ENCODE measurements around the gene GLYATL3.

The GLYATL3 gene

DNA sequence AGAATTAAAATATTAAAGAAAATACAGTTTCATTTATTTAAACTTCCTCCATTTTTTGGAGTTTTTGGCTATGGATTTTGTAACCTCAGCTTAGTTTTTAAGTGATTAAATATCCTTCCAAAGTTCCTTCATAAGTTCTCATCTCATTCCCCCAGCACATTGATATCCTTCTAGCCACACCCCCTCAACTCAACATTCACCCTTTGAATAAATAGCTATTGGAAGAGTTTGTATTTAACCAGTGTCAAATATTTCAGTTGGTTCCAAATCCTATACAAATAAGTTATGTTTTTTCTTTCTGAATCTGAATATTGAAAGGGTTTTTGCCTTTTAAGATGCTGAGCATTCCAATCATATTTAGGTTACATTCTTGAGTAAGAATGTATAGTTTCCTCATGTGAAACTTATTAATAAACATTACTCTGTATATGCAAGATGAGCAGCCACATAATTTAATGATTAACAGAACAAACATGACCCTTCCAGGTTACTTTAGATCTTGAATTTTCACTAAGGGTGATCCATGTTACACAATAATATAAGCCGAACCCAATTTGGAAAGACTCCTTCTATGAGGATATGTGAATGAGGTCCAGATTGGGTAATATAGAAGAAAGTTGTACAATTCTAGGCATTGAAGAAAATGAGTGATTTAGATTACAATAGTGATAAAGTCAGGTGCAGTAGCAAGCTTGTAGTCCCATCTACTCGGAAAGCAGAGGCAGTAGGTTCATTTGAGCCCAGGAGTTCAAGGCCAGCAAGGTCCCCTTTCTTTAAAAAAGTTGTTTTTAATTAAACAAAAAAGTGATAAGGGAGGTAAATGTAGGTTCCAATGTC lies 13.6 kb downstream of the GLYATL3 start:
- no peak for DNase-seq (ENCODE audit: extremely low read depth in 1 of 2, low read depth in 1 of 2)

DNA sequence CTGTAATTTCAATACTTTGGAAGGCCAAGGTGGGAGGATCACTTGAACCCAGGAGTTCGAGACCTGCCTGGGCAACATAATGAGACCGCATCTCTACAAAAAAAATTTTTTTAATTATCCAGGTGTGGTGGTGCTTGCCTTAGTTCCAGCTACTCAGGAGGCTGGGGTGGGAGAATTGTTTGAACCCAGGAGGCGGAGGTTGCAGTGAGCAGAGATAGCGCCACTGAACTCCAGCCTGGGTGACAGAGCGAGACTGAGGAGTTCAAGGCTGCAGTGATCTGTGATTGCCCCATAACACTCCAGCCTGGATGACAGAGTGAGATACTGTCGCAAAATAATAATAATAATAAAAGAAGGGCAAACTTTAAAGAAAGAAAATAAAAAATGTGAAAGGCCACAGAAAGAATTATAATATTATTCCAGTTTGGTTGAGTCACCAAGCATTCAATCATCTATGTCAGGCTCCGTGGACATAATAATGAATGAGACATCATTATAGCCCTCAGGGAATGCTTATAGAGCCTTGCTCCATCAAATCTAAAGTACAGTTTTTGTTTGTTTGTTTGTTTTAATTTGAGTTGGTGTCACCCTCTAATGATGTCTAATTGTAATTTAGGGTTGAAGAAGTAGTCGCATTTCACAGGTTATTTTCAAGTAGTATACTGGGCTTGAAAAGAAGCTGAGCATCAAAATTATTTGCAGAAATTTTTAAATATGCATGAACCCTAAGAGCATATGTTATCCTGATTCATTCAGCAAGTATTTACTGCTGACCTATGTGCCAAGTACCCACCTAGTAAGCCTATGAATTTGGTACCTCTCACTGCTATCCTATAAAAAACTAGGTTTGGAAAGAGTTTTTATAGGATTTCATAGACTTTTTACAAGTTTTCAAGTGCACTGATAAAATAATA lies 15.1 kb downstream of the GLYATL3 start:
- no peak for DNase-seq (ENCODE audit: extremely low read depth in 1 of 2, low read depth in 1 of 2)

DNA sequence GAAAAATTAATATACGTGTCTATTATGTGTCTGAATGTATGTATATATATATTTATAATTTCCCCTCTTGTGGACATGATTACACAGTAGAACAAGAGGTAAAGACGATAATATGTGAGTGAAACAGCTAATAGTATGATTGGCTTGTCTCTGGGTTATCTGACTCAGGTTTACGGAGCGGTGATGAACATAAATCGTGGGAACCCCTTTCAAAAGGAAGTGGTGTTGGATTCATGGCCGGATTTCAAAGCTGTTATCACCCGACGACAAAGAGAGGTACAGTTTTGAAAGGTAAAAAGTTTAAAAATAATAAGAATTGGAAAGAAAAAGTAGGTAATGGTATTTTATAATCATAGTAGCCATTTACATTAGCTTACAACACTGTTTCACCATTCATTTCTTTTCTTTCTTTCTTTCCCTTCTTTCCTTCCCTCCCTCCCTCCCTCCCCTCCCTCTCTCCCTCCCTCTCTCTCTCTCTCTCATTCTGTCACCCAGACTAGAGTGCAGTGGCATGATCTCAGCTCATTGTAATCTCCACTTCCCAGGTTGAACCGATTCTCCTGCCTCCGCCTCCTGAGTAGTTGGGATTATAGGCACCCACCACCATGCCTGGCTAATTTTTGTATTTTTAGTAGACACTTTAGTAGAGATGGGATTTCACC lies 15.9 kb downstream of the GLYATL3 start:
- DNase-seq (ENCODE audit: extremely low read depth in 1 of 2, low read depth in 1 of 2), result no peak

DNA sequence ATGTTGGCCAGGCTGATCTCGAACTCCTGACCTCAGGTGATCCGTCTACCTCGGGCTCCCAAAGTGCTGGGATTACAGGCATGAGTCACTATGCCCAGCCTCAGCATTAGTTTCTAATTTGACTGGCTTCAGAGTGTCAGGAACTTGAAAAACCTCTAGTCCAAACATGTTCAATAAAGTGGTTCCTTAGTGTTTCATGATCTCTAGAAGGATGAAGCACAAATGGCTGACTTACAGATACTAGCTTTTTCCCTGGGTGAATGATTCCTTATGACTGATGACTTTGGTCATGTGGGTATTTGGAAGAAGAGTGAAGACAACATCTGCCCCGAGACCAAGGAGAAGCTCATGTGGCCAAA lies 16.4 kb downstream of the GLYATL3 start:
- no peak for DNase-seq (ENCODE audit: extremely low read depth in 1 of 2, low read depth in 1 of 2)

DNA sequence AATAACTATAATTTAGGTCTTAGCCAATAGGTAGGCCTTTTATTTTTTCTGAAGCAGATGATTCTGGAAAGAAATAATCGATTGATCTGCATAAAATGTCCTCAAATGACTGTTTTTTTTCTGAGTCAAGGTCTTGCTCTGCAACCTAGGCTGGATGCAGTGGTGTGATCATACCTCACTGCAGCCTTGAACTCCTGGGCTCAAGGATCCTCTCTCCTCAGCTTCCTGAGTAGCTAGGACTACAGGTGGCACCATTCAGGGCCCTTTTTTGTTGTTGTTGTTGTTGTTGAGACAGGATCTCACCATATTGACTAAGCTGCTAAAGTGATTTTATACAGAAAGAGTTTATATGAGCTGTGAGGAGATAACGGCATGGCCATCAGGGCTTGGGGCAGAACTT lies 18.2 kb downstream of the GLYATL3 start:
- no peak for DNase-seq (ENCODE audit: extremely low read depth in 1 of 2, low read depth in 1 of 2)

DNA sequence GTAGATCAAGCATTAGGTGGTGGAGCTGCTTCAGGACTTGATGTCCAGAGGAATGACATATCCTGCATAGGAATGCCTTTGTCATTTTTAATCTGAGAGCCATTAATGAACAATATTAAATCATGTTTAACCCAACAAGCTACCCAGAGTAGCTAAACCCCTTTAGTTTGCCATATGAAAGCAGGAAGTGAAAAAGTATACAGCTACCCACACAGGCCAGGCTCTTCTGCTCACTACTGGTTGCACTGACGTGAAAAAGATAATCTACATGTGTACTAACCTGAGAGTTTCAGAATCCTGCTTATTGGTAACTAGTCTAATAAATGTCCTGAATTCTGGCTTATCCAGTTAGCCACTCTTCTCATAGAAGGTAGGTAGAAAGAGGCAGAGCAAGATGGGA lies 19.9 kb downstream of the GLYATL3 start:
- no peak for DNase-seq (ENCODE audit: extremely low read depth in 1 of 2, low read depth in 1 of 2)

DNA sequence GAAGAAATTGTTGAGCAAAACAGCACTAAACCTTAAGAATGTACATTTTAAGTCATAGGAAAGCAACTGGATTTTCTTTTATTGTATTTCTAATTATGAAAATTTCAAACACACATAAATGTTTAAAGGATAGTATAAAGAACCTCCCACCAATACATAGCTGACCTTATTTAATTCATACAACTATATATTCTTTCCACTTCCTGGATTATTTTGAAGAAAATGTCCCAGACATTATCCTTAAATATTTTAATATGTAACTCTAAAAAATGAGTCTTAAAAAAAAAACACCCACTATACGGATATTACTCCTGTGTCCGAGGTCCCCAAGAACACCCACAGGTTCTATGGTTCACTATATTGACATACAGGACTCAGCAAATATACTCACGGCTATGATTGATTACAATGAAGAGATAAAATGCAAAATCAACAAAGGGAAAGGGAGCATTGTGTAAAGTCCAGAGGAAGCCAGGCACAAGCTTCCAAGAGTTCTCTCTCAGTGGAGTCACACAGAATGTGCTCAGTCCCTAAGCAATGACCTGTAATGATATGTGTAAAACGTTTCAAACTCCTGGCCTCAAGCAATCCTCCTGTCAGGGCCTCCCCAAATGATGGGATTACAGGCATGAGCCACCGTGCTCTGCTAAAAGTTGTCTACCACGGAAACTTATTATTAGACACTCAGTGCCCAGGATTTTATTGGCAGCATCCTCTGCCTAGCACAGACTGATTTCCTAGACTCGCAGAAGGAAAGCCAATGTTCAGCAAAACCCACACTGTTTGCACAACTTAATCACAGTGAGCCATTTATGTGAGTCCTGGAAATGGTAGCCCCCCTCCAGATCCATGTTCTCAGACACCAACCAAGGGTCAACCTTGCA lies 23.2 kb downstream of the GLYATL3 start:
- no peak for DNase-seq (ENCODE audit: extremely low read depth in 1 of 2, low read depth in 1 of 2)

DNA sequence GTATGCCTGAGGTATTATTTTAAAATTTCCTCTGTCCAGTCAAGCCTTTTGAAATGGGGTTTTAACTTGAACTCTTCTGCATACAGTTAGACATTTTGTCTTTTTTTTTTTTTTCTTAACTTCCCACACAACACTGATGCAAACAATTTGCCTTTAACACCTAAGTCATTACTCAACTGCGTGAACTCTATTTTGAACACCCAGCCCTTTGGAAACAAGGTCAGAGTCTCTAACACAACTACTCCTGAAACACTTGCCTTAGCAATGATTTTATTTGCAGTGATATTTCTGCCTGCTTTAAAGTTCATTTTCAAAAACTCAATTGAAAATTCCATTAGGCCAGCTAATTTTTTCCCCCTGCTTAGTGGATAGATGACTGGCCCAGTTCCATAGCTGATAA lies 24.2 kb downstream of the GLYATL3 start:
- no peak for DNase-seq (ENCODE audit: extremely low read depth in 1 of 2, low read depth in 1 of 2)

DNA sequence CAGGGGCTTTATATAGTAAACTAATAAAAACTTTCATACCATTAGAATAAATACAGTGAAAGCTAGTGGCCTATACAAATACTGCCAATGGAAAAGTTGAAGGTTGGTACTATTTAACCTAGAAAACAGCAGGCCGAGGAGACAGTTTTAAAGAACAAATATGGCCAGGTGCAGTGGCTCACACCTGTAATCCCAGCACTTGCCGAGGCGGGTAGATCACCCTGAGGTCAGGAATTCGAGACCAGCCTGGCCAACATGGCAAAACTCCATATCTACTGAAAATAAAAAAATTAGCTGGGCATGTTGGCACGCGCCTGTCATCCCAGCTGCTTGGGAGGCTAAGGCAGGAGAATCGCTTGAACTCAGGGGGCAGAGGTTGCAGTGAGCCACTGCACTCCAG lies 24.8 kb downstream of the GLYATL3 start:
- DNase-seq (ENCODE audit: extremely low read depth in 1 of 2, low read depth in 1 of 2), result no peak

DNA sequence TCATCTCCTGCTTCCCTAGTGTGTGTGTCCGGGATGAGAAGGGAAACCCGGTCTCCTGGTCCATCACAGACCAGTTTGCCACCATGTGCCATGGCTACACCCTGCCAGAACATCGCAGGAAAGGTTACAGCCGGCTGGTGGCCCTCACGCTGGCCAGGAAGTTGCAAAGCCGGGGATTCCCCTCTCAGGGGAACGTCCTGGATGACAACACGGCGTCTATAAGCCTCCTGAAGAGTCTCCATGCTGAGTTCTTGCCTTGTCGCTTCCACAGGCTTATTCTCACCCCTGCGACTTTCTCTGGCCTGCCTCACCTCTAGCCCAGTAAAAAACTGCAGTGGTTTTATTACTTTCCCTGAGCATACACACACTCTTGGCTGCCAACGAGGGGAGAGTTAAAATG lies 26.9 kb downstream of the GLYATL3 start:
- no peak for DNase-seq (ENCODE audit: extremely low read depth in 1 of 2, low read depth in 1 of 2)

DNA sequence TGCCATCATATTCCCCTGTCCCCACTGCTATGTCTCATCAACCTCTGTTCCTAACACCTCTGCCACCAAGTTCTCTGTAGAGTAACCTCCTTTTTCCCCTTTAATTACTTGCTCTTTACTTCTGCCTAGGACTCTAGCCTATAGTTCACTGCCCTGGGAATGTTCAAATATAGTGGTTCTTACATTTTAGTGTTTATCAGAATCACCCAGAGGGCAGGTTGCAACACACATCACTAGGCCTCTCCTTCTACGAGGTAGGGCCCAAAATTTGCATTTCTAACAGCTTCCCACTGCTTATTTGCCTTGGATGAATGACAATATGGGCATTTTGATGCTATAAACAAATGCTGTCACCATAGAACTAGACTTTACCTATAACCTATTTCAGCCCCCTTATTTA lies 27.6 kb downstream of the GLYATL3 start:
- no peak for DNase-seq (ENCODE audit: extremely low read depth in 1 of 2, low read depth in 1 of 2)

DNA sequence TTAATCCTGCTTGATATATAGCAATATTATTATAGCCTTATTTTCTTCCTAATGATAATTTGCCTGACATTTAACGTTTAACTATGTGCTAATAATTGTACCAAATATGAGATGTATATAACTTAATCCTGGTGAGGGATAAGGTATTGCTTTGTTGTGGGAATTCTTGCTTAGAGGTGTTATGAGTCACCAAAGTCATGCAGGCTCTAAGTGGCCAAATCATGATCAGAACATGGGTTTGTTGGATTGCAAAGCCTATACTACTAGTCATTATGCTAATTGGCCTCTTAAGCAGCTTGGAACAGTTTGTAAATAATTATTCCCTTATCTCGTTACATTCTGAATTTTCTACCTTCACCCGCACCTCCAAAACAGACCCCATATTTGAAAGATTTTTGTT lies 28.8 kb downstream of the GLYATL3 start:
- no peak for DNase-seq (ENCODE audit: extremely low read depth in 1 of 2, low read depth in 1 of 2)

DNA sequence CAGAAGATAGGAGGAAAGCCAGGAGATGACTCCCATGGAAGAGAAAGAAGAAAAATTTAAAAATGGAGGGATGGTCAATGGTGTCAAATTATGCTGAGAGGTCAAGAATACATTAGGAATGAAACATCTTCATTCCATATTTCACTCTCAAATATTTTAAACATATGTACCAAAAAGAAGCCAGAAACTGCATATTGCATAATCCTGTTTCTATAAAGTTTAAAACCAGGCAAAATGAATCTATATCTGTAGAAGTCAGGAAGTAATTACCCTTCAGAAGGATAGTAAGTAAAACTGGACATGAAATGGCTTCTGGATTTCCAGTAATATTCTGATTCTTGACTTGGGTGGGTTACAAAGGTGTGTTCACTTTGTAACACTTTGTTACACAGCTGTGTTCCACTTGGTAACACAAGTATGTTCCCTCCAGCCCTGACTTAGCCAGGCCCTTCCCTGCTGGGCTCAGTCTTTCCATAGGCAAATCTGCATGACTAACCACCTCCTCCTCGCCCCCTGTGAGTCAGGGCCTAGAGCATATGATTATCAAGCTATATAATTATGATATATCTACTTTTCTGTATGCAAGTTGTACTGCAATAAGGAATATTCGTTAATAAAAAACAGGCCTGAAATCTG lies 30.5 kb downstream of the GLYATL3 start:
- no peak for DNase-seq (ENCODE audit: extremely low read depth in 1 of 2, low read depth in 1 of 2)

DNA sequence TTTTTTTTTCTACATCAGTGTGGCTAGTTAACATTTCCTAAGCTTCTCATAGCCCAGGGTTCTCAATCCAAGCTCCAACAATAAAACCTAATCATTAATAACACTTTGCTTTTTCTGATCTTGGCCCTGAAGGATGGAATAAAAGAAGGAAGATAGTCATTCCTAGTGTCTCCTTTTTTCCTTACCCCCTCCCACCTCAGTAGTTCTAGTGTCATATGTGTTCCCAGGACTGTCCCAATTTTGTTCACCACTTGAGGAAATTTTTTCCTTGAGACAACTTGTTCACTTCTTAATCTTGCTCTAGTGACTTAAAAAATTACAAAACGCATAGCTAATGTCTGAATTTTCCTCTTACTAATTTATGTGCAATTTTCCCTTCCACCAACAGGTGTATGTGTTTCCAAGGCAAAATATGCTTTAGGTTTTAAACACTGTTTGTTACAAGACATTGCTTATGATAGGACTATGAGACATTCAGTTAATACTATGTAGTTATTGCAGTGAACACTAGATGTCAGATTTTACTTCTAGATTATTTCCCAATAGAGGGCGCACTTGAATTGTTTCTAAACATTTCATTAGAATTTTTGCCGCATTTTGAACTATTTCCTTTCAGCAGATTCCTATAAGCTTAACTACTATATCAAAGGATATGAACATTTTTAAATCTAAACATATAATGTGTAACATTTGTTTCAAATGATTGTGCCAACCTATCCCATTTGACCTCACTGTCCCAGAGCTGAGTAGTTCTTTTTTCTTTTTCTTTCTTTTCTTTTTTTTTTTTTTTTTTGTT lies 32.2 kb downstream of the GLYATL3 start:
- DNase-seq (ENCODE audit: extremely low read depth in 1 of 2, low read depth in 1 of 2), result no peak

DNA sequence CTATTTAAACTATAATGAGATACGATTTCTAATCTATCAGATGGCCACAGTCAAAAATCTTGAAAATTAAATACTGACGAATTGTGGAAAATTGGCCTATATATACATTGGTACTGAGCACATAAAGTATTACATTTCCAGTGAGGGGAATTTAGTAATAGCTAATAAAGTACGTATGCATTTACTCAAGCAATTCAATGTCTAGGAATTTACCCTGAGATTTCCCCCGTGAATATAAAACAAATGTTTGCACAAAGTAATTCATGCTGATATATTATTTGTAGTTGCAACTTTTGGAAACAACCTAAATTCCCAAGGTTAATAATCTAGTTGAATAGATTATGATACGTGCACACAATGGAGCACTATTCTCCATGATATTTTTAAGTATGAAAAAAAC lies 36.1 kb downstream of the GLYATL3 start:
- no peak for DNase-seq (ENCODE audit: extremely low read depth in 1 of 2, low read depth in 1 of 2)

DNA sequence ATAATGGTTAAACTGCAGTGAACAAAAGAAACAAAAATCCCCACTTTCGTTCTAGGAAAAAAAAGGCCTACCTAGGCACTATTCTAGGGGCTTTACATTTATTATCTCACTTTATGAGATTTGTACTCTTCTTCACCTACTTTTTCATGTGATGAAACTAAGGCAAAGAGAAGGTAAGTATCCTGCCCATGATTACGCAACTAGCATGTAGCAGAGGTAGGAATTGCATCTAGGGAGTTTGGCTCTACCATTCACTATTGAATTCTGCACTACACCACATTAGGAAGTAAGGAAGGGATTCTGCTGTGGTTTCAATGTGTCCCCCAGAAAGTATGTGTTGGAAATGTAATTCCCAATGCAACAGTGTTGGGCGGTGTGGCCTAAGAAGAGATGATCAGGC lies 39.4 kb downstream of the GLYATL3 start:
- DNase-seq (ENCODE audit: extremely low read depth in 1 of 2, low read depth in 1 of 2), result no peak

DNA sequence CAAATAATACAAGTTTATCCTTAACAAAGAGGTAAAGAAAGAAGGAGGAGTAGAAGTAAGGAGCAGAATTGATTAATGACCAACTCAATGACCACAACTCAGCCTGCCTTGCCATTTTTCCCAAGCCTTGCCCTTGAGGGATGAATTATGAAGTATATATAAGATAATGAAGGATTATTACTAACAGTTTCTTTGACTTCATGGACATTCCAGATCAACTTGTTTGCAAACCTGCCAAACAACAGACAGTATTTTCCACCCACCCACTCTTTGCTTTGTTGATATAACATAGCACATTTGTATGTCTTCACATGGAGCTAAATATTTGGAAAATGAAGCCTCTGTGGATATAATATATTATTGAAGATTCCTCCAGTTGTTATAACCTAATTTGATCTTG lies 40.9 kb downstream of the GLYATL3 start:
- no peak for DNase-seq (ENCODE audit: extremely low read depth in 1 of 2, low read depth in 1 of 2)

DNA sequence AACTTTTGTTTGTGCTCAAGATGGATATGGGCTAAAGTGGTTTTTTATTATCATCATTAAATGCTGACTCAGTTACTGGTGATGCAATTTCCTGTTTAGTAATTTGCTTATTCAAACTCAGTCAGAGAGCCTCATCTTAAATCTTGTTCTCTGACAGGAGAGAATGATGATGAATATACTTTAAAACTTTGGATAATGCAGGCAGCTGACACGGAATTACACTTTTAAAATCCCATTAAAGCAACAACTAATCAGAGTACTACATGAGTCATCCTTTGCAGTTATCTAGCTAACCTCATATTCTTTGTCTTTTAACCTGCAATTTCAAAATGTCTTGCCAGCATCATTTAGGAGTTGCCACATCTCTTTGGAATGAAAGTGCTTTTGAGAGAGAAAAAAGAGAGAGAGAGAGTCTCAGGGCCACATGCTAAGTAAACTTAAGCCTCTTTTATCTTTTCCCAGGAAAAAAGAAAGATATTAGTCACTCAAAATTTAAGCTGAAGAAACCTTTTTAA lies 41.5 kb downstream of the GLYATL3 start:
- no peak for DNase-seq (ENCODE audit: extremely low read depth in 1 of 2, low read depth in 1 of 2)

DNA sequence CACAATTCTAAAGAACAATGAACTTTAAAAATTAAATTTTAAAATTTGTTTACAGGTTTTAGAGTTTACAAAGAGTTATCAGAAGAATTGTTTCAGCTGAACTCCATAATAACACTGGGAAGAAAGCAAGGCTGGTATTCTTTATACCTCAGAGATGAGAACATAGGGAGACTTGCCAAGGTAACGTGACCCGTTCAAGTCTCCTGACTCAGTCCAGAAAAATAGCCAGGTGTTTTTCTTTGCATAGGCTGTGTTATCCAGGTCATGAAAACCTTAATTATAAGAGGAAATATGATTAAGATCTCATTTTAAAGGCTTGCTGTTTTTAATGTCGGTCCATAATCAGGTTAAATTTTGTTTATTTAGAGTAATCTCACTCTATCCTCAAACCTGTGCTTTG lies 42.2 kb downstream of the GLYATL3 start:
- DNase-seq (ENCODE audit: extremely low read depth in 1 of 2, low read depth in 1 of 2), result no peak
